Kidney (tissue), 14 donors: ENCODE results near the gene LYRM1. TPM values are rescaled to one million over a fixed set of nuclear protein-coding genes. Genes with fewer than 3 reads are reported as not detected.

Experiments
- DNase-seq, 5 donors: peaks; one replicate each; pipeline ENCODE4 v3.0.0-alpha.2; 2013 to 2020
- FAIRE-seq: peaks from 2 replicates; lab custom pipeline; 2012; peaks lifted over from hg19 to GRCh38; lab: Jason Lieb, UNC
- H3K27ac ChIP-seq, 2 donors: one replicate each; pipeline ENCODE4 v1.7.0; 2013; ENCODE audit warnings: low read depth in 2 of 2, low read length in 2 of 2, inconsistent platforms in 1 of 2
- H3K27me3 ChIP-seq: one replicate; pipeline ENCODE4 v1.7.1; 2013; ENCODE audit warnings: low read length, inconsistent platforms; ENCODE audit not compliant: control insufficient read depth, insufficient read depth
- H3K36me3 ChIP-seq, 3 donors: one replicate each; pipeline versions ENCODE4 v1.7.0 to v1.7.1; 2013; ENCODE audit warnings: low read length in 3 of 3, control low read depth in 1 of 3, inconsistent platforms in 1 of 3; ENCODE audit not compliant: insufficient read depth in 3 of 3, control insufficient read depth in 2 of 3
- H3K4me1 ChIP-seq, 3 donors: one replicate each; pipeline versions ENCODE4 v1.7.0 to v1.7.1; 2013; ENCODE audit warnings: low read length in 3 of 3, inconsistent platforms in 1 of 3, low read depth in 1 of 3; ENCODE audit not compliant: control insufficient read depth in 2 of 3, insufficient read depth in 2 of 3
- H3K4me3 ChIP-seq, 3 donors: one replicate each; pipeline versions ENCODE4 v1.7.0 to v1.8.1; 2013; ENCODE audit warnings: low read length in 3 of 3, control low read depth in 1 of 3, inconsistent platforms in 1 of 3
- H3K9ac ChIP-seq, 3 donors: one replicate each; pipeline versions ENCODE4 v1.7.0 to v1.7.1; 2013; ENCODE audit warnings: low read length in 3 of 3, control low read depth in 1 of 3, inconsistent platforms in 1 of 3
- H3K9me3 ChIP-seq, 3 donors: one replicate each; pipeline versions ENCODE4 v1.7.0 to v1.7.1; 2013; ENCODE audit warnings: low read length in 3 of 3, control low read depth in 1 of 3, inconsistent platforms in 1 of 3; ENCODE audit not compliant: control insufficient read depth in 2 of 3, insufficient read depth in 1 of 3
- CTCF ChIP-seq: IDR thresholded peaks from 3 replicates; pipeline ENCODE4 v1.5.1; 2012; ENCODE audit warnings: mild to moderate bottlenecking, moderate library complexity, borderline replicate concordance; ENCODE audit not compliant: insufficient read depth; ENCODE audit errors: extremely low read depth
- intact Hi-C: fragments of 100-400 bp; cut with DNase I; formaldehyde crosslinking; loops from one replicate; pipeline ENCODE4 v1.11.1; 2022
- polyA plus RNA-seq: library from polyadenylated mRNA; stranded (reverse); fragments of 350-450 nt; fragmentation: Illumina TruSeq; extraction: RNeasy Lipid Tissue Mini Kit (QIAGEN cat#74804); gene quantifications from one replicate; pipeline ENCODE4 v1.2.3, GENCODE V29; 2014; ENCODE audit warnings: low read depth, low replicate concordance; ENCODE audit not compliant: insufficient read depth
- total RNA-seq: library from RNA; stranded (reverse); fragmentation: NEBNext Ultra II Directional; extraction: Animal tissue kit (Norgen Biotek cat#: 25700); gene quantifications from one replicate; pipeline ENCODE4 v1.2.1, GENCODE V29; 2021
- donor health status: control.
- donor health status: control.
- donor health status: control.
- donor health status: control.
- donor health status: control.
- donor health status: DM: yes; HTN: yes; CAD: no.
- donor health status: Normal renal cell carcinoma (clear cell type).

The LYRM1 gene
- total and polyA plus RNA-seq, 2 donors from 2014 or later = 31.7 to 61.5 TPM

GRCh38 chr16:20931066-20931600 is 30.6 kb downstream of the LYRM1 start:
- Histone ChIP-seq H3K9me3 (no peaks in the 10 kb centered on the region), H3K9ac (no peak overlapping the region), H3K27ac (no peak overlapping the region), H3K4me3 (no peak overlapping the region), H3K36me3 (no peaks in the 10 kb centered on the region), H3K27me3 (no peaks in the 10 kb centered on the region), H3K4me1 (no peaks in the 10 kb centered on the region)
- intact Hi-C loops = no loop called here
- DNase-seq = no peak
- no peak for FAIRE-seq
- no peak for TF ChIP-seq CTCF

- Histone ChIP-seq H3K27ac (no peak overlapping the region), H3K27me3 (no peaks in the 10 kb centered on the region), H3K4me1 (no peaks in the 10 kb centered on the region), H3K4me3 (no peak overlapping the region), H3K36me3 (no peaks in the 10 kb centered on the region), H3K9me3 (no peaks in the 10 kb centered on the region), H3K9ac (no peak overlapping the region)
- DNase-seq (no peak), FAIRE-seq (no peak)
- intact Hi-C loops = no loop called here
- TF ChIP-seq CTCF = no peak
Observed at GRCh38 chr16:20933589-20933988, 33.0 kb downstream of the LYRM1 start.

- FAIRE-seq = no peak
- intact Hi-C loops = no loop called here
Observed at GRCh38 chr16:20937736-20938135, 37.2 kb downstream of the LYRM1 start.

More at GRCh38 chr16:20937736-20938135, 37.2 kb downstream of the LYRM1 start:
- no peak for TF ChIP-seq CTCF
- no peaks in the 10 kb centered on the region for H3K4me1 ChIP-seq
- no peak overlapping the region for H3K27ac ChIP-seq
- H3K9me3 ChIP-seq = no peaks in the 10 kb centered on the region
- no peaks in the 10 kb centered on the region for H3K36me3 ChIP-seq
- no peaks in the 10 kb centered on the region for H3K27me3 ChIP-seq
- no peak overlapping the region for H3K9ac ChIP-seq
- DNase-seq = no peak
- H3K4me3 ChIP-seq = no peak overlapping the region
